ENCODE measurements around the gene MYB.

DNA sequence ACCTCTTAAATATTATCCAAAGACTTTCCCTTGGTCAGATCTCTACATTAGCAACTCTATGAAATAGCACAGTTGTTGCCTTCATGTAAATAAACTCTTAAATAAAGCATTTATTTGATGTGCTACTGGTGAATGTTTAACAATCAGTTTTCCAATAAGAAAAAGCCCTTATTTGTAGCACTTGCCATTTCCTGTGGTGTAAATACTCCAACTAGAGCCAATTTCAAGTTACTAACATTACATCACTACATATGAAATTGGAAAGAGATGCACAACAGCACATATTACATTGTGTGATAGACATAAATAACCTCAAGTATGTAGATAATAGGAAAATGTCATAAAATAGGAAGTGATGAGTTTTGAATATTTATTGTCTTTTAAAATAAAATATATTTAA, 5.0 kb upstream of the MYB start:
- TF ChIP-seq, protein P1, sequence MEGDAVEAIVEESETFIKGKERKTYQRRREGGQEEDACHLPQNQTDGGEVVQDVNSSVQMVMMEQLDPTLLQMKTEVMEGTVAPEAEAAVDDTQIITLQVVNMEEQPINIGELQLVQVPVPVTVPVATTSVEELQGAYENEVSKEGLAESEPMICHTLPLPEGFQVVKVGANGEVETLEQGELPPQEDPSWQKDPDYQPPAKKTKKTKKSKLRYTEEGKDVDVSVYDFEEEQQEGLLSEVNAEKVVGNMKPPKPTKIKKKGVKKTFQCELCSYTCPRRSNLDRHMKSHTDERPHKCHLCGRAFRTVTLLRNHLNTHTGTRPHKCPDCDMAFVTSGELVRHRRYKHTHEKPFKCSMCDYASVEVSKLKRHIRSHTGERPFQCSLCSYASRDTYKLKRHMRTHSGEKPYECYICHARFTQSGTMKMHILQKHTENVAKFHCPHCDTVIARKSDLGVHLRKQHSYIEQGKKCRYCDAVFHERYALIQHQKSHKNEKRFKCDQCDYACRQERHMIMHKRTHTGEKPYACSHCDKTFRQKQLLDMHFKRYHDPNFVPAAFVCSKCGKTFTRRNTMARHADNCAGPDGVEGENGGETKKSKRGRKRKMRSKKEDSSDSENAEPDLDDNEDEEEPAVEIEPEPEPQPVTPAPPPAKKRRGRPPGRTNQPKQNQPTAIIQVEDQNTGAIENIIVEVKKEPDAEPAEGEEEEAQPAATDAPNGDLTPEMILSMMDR (conservative IDR thresholded peaks at IDR 0.05; ENCODE audit: low read depth, low read length): no peak
- no peak for TF ChIP-seq EZH2 (IDR thresholded peaks at IDR 0.05; ENCODE audit: borderline replicate concordance, low read depth, low read length, poor library complexity, severe bottlenecking)
